ENCODE results near the gene RPS16. TPM values are rescaled to one million over a fixed set of nuclear protein-coding genes. Genes with fewer than 3 reads are reported as not detected.

RPS16 gene
- total and polyA plus RNA-seq, 2 of the 8 experiments (the other 6 are each of a cell fraction or from before 2014, with no cell fraction given) = 2,433 to 7,810 TPM

DNA sequence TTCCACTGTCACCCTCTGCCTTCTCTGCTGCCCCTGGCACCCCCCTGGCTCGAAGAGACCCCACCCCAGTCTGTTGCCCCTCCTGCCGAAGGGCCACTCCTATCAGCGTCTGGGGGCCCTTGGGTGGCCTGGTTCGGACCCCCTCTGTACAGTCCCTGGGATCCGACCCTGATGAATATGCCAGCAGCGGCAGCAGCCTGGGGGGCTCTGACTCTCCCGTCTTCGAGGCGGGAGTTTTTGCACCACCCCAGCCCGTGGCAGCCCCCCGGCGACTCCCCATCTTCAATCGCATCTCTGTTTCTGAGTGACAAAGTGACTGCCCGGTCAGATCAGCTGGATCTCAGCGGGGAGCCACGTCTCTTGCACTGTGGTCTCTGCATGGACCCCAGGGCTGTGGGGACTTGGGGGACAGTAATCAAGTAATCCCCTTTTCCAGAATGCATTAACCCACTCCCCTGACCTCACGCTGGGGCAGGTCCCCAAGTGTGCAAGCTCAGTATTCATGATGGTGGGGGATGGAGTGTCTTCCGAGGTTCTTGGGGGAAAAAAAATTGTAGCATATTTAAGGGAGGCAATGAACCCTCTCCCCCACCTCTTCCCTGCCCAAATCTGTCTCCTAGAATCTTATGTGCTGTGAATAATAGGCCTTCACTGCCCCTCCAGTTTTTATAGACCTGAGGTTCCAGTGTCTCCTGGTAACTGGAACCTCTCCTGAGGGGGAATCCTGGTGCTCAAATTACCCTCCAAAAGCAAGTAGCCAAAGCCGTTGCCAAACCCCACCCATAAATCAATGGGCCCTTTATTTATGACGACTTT, 27.1 kb downstream of the RPS16 start:
- FAIRE-seq (no peak), DNase-seq (ENCODE audit: low read depth in 1 of 2, low spot score in 2 of 2) (peak in 1 of 2 experiments; percentile 49)
- Histone ChIP-seq H3K56ac (replicated peaks; ENCODE audit: insufficient read length, low read depth, low read length) (no peak overlapping the region), H4K8ac (ENCODE audit: extremely low read depth, insufficient read depth, low read length) (no peak overlapping the region), H2BK120ac (replicated peaks; ENCODE audit: low read depth, low read length) (no peak overlapping the region), H3K23me2 (ENCODE audit: low read depth, low read length) (peaks cover 17% of the 10 kb centered on the region), H4K91ac (replicated peaks; ENCODE audit: insufficient read length, low read length) (no peak overlapping the region), H3K4me3 (ENCODE audit: extremely low read depth in 1 of 4, insufficient read depth in 2 of 4, low read depth in 3 of 4, low read length in 4 of 4) (peak overlapping the region in 2 of 4 experiments; percentile 10 to 97; a peak in 3 of 8 replicates), H4K5ac (ENCODE audit: insufficient read length, low read depth, low read length) (no peak overlapping the region), H4K20me1 (replicated peaks in 1 of 2; ENCODE audit: control insufficient read depth in 1 of 2, insufficient read depth in 2 of 2, low read length in 2 of 2) (peaks cover 0 to 5% of the 10 kb centered on the region in 2 experiments), H3K79me1 (ENCODE audit: low read depth, low read length) (no peaks in the 10 kb centered on the region), H3K9me3 (ENCODE audit: insufficient read depth in 2 of 2, low read depth in 1 of 2, low read length in 1 of 2) (no peaks in the 10 kb centered on the region), H3K36me3 (ENCODE audit: control insufficient read depth in 2 of 4, insufficient read depth in 4 of 4, low read length in 3 of 4) (peaks cover 0 to 5% (median 0%) of the 10 kb centered on the region in 4 experiments; a peak in 1 of 8 replicates), H3K14ac (ENCODE audit: insufficient read length) (no peak overlapping the region), H3K4me1 (replicated peaks in 1 of 4; ENCODE audit: control insufficient read depth in 3 of 4, insufficient read depth in 4 of 4, low read length in 3 of 4) (peaks cover 10 to 41% (median 21%) of the 10 kb centered on the region in 4 experiments), H3K18ac (ENCODE audit: extremely low read depth, low read length) (no peak overlapping the region), H3K79me2 (ENCODE audit: control insufficient read depth in 1 of 2, insufficient read depth in 2 of 2, low read length in 2 of 2) (peaks cover 0 to 20% of the 10 kb centered on the region in 2 experiments; a peak in 1 of 4 replicates), H3K23ac (ENCODE audit: insufficient read length) (no peak overlapping the region), H3K27ac (ENCODE audit: low read depth, low read length) (no peak overlapping the region), H3K4me2 (ENCODE audit: insufficient read depth in 1 of 2, low read depth in 2 of 2, low read length in 2 of 2) (peak overlapping the region; percentile 81 to 84), H2BK5ac (ENCODE audit: low read depth, low read length) (no peak overlapping the region), H2AFZ (ENCODE audit: low read length) (no peak overlapping the region), H2AK5ac (ENCODE audit: low read depth, low read length) (no peak overlapping the region), H3K4ac (replicated peaks; ENCODE audit: insufficient read length, low read depth, low read length) (no peak overlapping the region), H2BK15ac (ENCODE audit: low read length) (no peak overlapping the region; the same call in 1 of the 2 replicates), H2BK12ac (ENCODE audit: low read depth, low read length) (no peak overlapping the region; the same call in 1 of the 2 replicates), H2BK20ac (ENCODE audit: low read length) (no peak overlapping the region), H3K9ac (replicated peaks in 1 of 4; ENCODE audit: extremely low read depth in 1 of 4, low read depth in 3 of 4, low read length in 3 of 4) (no peak overlapping the region), H3K27me3 (replicated peaks in 1 of 4; ENCODE audit: control insufficient read depth in 3 of 4, extremely low read depth in 1 of 4, insufficient read depth in 3 of 4, low read length in 3 of 4) (no peaks in the 10 kb centered on the region)
- POLR2A ChIA-PET (ENCODE audit: partially characterized antibody) = interaction anchor here (1.0 to 14.3 kb wide), 16 partner anchors 8 to 143 kb away, joined by 3 to 234 read pairs (median 4); partner anchors contain the start of genes MED29, PAF1, RPS16 and SUPT5H
- CTCF ChIA-PET (ENCODE audit: partially characterized antibody) = interaction anchor here (0.6 to 3.9 kb wide), 5 partner anchors 8 to 52 kb away, joined by 3 to 38 read pairs (median 4); partner anchors contain the start of gene RPS16
- no peak for TF ChIP-seq RFX5 (IDR thresholded peaks at IDR 0.05; ENCODE audit: borderline replicate concordance, low read depth, low read length)
- 82% methylated on average over 18 of the region's 20 CpGs; no CpG with 5 or more reads in 1 of the 2 experiments for whole genome bisulfite sequencing, 2 experiments (ENCODE audit: extremely low coverage in 1 of 2, insufficient coverage in 1 of 2, insufficient read length in 1 of 2, insufficient replicate concordance in 2 of 2, low coverage in 1 of 2, low lambda C conversion rate in 2 of 2, missing lambda C conversion rate in 1 of 2)

Data from H1 (cell line).